Measurements from ENCODE around the gene IL21. TPM values are rescaled to one million over a fixed set of nuclear protein-coding genes. Genes with fewer than 3 reads are reported as not detected.

Gene IL21
- total RNA-seq, 2 experiments from 2014 or later = 65.1 to 67.0 TPM

- Mint-ChIP-seq H3K9me3 (peaks cover 3% of the 10 kb centered on the region), H3K4me1 (ENCODE audit: low read depth) (peaks cover 62% of the 10 kb centered on the region), H3K36me3 (peaks cover 3% of the 10 kb centered on the region), H3K4me3 (peak overlapping the region; percentile 21), H3K27ac (peak overlapping the region; percentile 55), H3K27me3 (no peaks in the 10 kb centered on the region)
- intact Hi-C loops (cut with micrococcal nuclease) = loop anchor here (1.0 to 10.0 kb wide), 6 partner anchors 11 to 178 kb away; partner anchors contain the start of genes IL2 and IL21
- ChIA-PET POLR2A (interaction anchor here (0.6 to 2.3 kb wide), 10 partner anchors 12 to 182 kb away, joined by 3 to 9 read pairs (median 4); partner anchors contain the start of genes BBS12 and IL21), CTCF (interaction anchor here (0.6 to 1.9 kb wide), 9 partner anchors 13 to 85 kb away, joined by 3 to 9 read pairs (median 3); no protein-coding TSS in a partner anchor)
- no peak for DNase-seq
These were observed 11.7 kb upstream of the IL21 start for GRCh38 chr4:122632396-122633143.

GRCh38 chr4:122625156-122625555 lies 4.3 kb upstream of the IL21 start:
- Mint-ChIP-seq H3K27me3 (no peaks in the 10 kb centered on the region), H3K9me3 (no peaks in the 10 kb centered on the region), H3K27ac (no peak overlapping the region), H3K36me3 (peaks cover 36% of the 10 kb centered on the region), H3K4me1 (ENCODE audit: low read depth) (peaks cover 36% of the 10 kb centered on the region), H3K4me3 (no peak overlapping the region)
- CTCF ChIA-PET = no interaction called here
- intact Hi-C loops (cut with micrococcal nuclease) = loop anchor here (10.0 kb wide), 1 partner anchor 770 kb away; the partner anchor contains the start of gene SPRY1
- DNase-seq = no peak
- POLR2A ChIA-PET = no interaction called here

- DNase-seq = no peak
- H3K4me1 Mint-ChIP-seq (ENCODE audit: low read depth) = peaks cover 45% of the 10 kb centered on the region
- H3K4me3 Mint-ChIP-seq = no peak overlapping the region
- peaks cover 45% of the 10 kb centered on the region for H3K36me3 Mint-ChIP-seq
- no peaks in the 10 kb centered on the region for H3K9me3 Mint-ChIP-seq
- intact Hi-C loops (cut with micrococcal nuclease) = loop anchor here (5.0 to 10.0 kb wide), 2 partner anchors 117 to 771 kb away; partner anchors contain the start of gene SPRY1
- CTCF ChIA-PET = no interaction called here
- H3K27ac Mint-ChIP-seq = no peak overlapping the region
- POLR2A ChIA-PET = no interaction called here
- no peaks in the 10 kb centered on the region for H3K27me3 Mint-ChIP-seq
These were observed 3.3 kb upstream of the IL21 start for GRCh38 chr4:122624205-122624604.

GRCh38 chr4:122623637-122624166 lies 2.8 kb upstream of the IL21 start:
- no peaks in the 10 kb centered on the region for H3K27me3 Mint-ChIP-seq
- peaks cover 48% of the 10 kb centered on the region for H3K4me1 Mint-ChIP-seq (ENCODE audit: low read depth)
- ChIA-PET CTCF (no interaction called here), POLR2A (no interaction called here)
- peaks cover 49% of the 10 kb centered on the region for H3K36me3 Mint-ChIP-seq
- H3K9me3 Mint-ChIP-seq = no peaks in the 10 kb centered on the region
- intact Hi-C loops (cut with micrococcal nuclease) = loop anchor here (5.0 to 10.0 kb wide), 2 partner anchors 116 to 771 kb away; partner anchors contain the start of gene SPRY1
- DNase-seq = no peak
- peak overlapping the region; percentile 44 for H3K27ac Mint-ChIP-seq
- no peak overlapping the region for H3K4me3 Mint-ChIP-seq

- no peaks in the 10 kb centered on the region for H3K27me3 Mint-ChIP-seq
- no peak for DNase-seq
- POLR2A ChIA-PET = interaction anchor here (0.6 kb wide), 1 partner anchor 299 kb away, joined by 5 read pairs; no protein-coding TSS in a partner anchor
- peaks cover 58% of the 10 kb centered on the region for H3K36me3 Mint-ChIP-seq
- H3K4me3 Mint-ChIP-seq = peak overlapping the region; percentile 76
- CTCF ChIA-PET = no interaction called here
- peaks cover 57% of the 10 kb centered on the region for H3K4me1 Mint-ChIP-seq (ENCODE audit: low read depth)
- no peaks in the 10 kb centered on the region for H3K9me3 Mint-ChIP-seq
- H3K27ac Mint-ChIP-seq = peak overlapping the region; percentile 87
- intact Hi-C loops (cut with micrococcal nuclease) = loop anchor here (5.0 to 10.0 kb wide), 2 partner anchors 115 to 772 kb away; partner anchors contain the start of gene SPRY1
These were observed 1.5 kb upstream of the IL21 start for GRCh38 chr4:122622400-122622799.

- intact Hi-C loops (cut with micrococcal nuclease) = loop anchor here (2.0 to 10.0 kb wide), 3 partner anchors 77 to 775 kb away; partner anchors contain the start of gene SPRY1
- H3K4me1 Mint-ChIP-seq (ENCODE audit: low read depth) = peaks cover 80% of the 10 kb centered on the region
- no peaks in the 10 kb centered on the region for H3K9me3 Mint-ChIP-seq
- H3K27ac Mint-ChIP-seq = peak overlapping the region; percentile 87
- CTCF ChIA-PET = interaction anchor here (0.8 to 1.5 kb wide), 4 partner anchors 12 to 45 kb away, joined by 3 to 6 read pairs (median 4); no protein-coding TSS in a partner anchor
- H3K27me3 Mint-ChIP-seq = no peaks in the 10 kb centered on the region
- H3K4me3 Mint-ChIP-seq = peak overlapping the region; percentile 76
- no peak for DNase-seq
- POLR2A ChIA-PET = interaction anchor here (1.0 to 2.5 kb wide), 7 partner anchors 13 to 113 kb away, joined by 3 to 10 read pairs (median 8); partner anchors contain the start of gene BBS12
- peaks cover 63% of the 10 kb centered on the region for H3K36me3 Mint-ChIP-seq
These were observed 1.3 kb downstream of the IL21 start for GRCh38 chr4:122619611-122620010.

GRCh38 chr4:122617597-122618593 lies 3.0 kb downstream of the IL21 start:
- ChIA-PET POLR2A (interaction anchor here (0.8 to 2.0 kb wide), 4 partner anchors 83 to 99 kb away, joined by 3 to 4 read pairs (median 4); no protein-coding TSS in a partner anchor), CTCF (interaction anchor here (0.6 to 2.1 kb wide), 3 partner anchors 16 to 162 kb away, joined by 3 to 8 read pairs (median 6); no protein-coding TSS in a partner anchor)
- intact Hi-C loops (cut with micrococcal nuclease) = loop anchor here (1.0 to 2.0 kb wide), 2 partner anchors 33 to 93 kb away; no protein-coding TSS in a partner anchor
- H3K27ac Mint-ChIP-seq = peak overlapping the region; percentile 87
- peaks cover 70% of the 10 kb centered on the region for H3K4me1 Mint-ChIP-seq (ENCODE audit: low read depth)
- peaks cover 59% of the 10 kb centered on the region for H3K36me3 Mint-ChIP-seq
- H3K9me3 Mint-ChIP-seq = no peaks in the 10 kb centered on the region
- peak overlapping the region; percentile 76 for H3K4me3 Mint-ChIP-seq
- no peaks in the 10 kb centered on the region for H3K27me3 Mint-ChIP-seq
- DNase-seq = no peak

- H3K4me3 Mint-ChIP-seq = peak overlapping the region; percentile 76
- H3K27me3 Mint-ChIP-seq = no peaks in the 10 kb centered on the region
- CTCF ChIA-PET = interaction anchor here (1.0 to 2.2 kb wide), 8 partner anchors 13 to 96 kb away, joined by 3 to 9 read pairs (median 6); no protein-coding TSS in a partner anchor
- peaks cover 63% of the 10 kb centered on the region for H3K4me1 Mint-ChIP-seq (ENCODE audit: low read depth)
- DNase-seq = no peak
- POLR2A ChIA-PET = interaction anchor here (0.8 to 2.0 kb wide), 6 partner anchors 14 to 100 kb away, joined by 3 to 4 read pairs (median 4); no protein-coding TSS in a partner anchor
- intact Hi-C loops (cut with micrococcal nuclease) = loop anchor here (1.0 to 2.0 kb wide), 3 partner anchors 11 to 94 kb away; no protein-coding TSS in a partner anchor
- H3K9me3 Mint-ChIP-seq = no peaks in the 10 kb centered on the region
- peaks cover 54% of the 10 kb centered on the region for H3K36me3 Mint-ChIP-seq
- H3K27ac Mint-ChIP-seq = peak overlapping the region; percentile 87
These were observed 3.8 kb downstream of the IL21 start for GRCh38 chr4:122616915-122617596.

GRCh38 chr4:122614621-122615020 lies 6.2 kb downstream of the IL21 start:
- H3K27me3 Mint-ChIP-seq = no peaks in the 10 kb centered on the region
- H3K4me1 Mint-ChIP-seq (ENCODE audit: low read depth) = peaks cover 44% of the 10 kb centered on the region
- ChIA-PET CTCF (interaction anchor here (1.0 kb wide), 2 partner anchors 11 to 103 kb away, joined by 4 read pairs; no protein-coding TSS in a partner anchor), POLR2A (no interaction called here)
- H3K36me3 Mint-ChIP-seq = peaks cover 46% of the 10 kb centered on the region
- no peak overlapping the region for H3K4me3 Mint-ChIP-seq
- H3K27ac Mint-ChIP-seq = peak overlapping the region; percentile 45
- no peaks in the 10 kb centered on the region for H3K9me3 Mint-ChIP-seq
- no peak for DNase-seq
- intact Hi-C loops (cut with micrococcal nuclease) = no loop called here

GRCh38 chr4:122612540-122612939 lies 8.3 kb downstream of the IL21 start:
- Mint-ChIP-seq H3K4me1 (ENCODE audit: low read depth) (peaks cover 29% of the 10 kb centered on the region), H3K9me3 (no peaks in the 10 kb centered on the region), H3K27ac (no peak overlapping the region), H3K27me3 (no peaks in the 10 kb centered on the region), H3K36me3 (peaks cover 30% of the 10 kb centered on the region), H3K4me3 (no peak overlapping the region)
- DNase-seq = no peak
- CTCF ChIA-PET = interaction anchor here (0.6 to 1.8 kb wide), 3 partner anchors 10 to 105 kb away, joined by 3 to 6 read pairs (median 5); no protein-coding TSS in a partner anchor
- POLR2A ChIA-PET = no interaction called here
- intact Hi-C loops (cut with micrococcal nuclease) = no loop called here

Measured in activated CD4-positive, alpha-beta memory T cell treated with anti-CD3 and anti-CD28 coated beads for 36 hours (primary cell).